ENCODE results near the gene TEX101.

DNA sequence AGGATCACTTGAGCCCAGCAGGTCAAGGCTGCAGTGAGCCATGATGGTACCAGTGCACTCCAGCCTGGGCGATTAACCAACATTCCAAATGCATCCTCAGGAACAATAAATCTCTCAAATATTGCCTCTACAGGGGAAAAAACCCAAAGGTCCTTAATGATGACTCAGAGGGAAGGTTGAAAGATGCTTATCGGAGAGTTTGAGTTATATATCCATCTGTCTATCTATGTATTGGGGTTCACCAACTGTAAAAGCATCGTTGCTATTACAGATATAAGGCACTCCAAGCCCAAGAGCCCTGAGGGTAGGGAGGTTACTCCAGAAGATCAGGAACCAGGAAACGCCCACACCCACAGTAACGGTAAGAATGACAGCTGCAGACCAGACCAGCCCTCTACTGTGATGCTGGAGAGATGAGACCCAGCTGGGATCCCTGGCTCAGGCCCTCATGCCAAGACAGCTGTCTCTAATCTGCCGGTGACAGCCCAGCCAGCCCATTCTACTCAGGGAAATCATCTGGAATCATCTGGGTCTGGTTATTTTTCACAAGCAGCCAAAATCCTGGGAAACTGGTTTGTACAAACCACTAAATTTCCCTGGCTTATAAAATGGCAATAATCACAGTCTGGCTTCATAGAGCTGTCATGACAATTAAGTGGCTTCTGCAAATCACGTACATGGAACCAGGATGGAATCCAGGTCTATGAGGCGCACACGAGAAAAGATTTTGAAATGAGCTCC lies 23.8 kb downstream of the TEX101 start:
- TF ChIP-seq, protein P1, sequence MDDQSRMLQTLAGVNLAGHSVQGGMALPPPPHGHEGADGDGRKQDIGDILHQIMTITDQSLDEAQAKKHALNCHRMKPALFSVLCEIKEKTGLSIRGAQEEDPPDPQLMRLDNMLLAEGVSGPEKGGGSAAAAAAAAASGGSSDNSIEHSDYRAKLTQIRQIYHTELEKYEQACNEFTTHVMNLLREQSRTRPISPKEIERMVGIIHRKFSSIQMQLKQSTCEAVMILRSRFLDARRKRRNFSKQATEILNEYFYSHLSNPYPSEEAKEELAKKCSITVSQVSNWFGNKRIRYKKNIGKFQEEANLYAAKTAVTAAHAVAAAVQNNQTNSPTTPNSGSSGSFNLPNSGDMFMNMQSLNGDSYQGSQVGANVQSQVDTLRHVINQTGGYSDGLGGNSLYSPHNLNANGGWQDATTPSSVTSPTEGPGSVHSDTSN (CRISPR knock-in tag; IDR thresholded peaks at IDR 0.05) = no peak
- TF ChIP-seq, protein P2, sequence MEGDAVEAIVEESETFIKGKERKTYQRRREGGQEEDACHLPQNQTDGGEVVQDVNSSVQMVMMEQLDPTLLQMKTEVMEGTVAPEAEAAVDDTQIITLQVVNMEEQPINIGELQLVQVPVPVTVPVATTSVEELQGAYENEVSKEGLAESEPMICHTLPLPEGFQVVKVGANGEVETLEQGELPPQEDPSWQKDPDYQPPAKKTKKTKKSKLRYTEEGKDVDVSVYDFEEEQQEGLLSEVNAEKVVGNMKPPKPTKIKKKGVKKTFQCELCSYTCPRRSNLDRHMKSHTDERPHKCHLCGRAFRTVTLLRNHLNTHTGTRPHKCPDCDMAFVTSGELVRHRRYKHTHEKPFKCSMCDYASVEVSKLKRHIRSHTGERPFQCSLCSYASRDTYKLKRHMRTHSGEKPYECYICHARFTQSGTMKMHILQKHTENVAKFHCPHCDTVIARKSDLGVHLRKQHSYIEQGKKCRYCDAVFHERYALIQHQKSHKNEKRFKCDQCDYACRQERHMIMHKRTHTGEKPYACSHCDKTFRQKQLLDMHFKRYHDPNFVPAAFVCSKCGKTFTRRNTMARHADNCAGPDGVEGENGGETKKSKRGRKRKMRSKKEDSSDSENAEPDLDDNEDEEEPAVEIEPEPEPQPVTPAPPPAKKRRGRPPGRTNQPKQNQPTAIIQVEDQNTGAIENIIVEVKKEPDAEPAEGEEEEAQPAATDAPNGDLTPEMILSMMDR (tag by site-specific recombination; IDR thresholded peaks at IDR 0.05) = no peak
- TF ChIP-seq ZNF121 (tag by site-specific recombination; IDR thresholded peaks at IDR 0.05) (no peak), ZNF155 (tag by site-specific recombination; IDR thresholded peaks at IDR 0.05) (no peak), ZNF658 (tag by site-specific recombination; IDR thresholded peaks at IDR 0.05) (no peak), KLF9 (tag by site-specific recombination; IDR thresholded peaks at IDR 0.05; ENCODE audit: low read depth) (no peak), MYNN (tag by site-specific recombination; IDR thresholded peaks at IDR 0.05; ENCODE audit: borderline replicate concordance) (no peak), SALL2 (tag by site-specific recombination; IDR thresholded peaks at IDR 0.05; ENCODE audit: borderline replicate concordance) (no peak)
- TF ChIP-seq, protein P3, sequence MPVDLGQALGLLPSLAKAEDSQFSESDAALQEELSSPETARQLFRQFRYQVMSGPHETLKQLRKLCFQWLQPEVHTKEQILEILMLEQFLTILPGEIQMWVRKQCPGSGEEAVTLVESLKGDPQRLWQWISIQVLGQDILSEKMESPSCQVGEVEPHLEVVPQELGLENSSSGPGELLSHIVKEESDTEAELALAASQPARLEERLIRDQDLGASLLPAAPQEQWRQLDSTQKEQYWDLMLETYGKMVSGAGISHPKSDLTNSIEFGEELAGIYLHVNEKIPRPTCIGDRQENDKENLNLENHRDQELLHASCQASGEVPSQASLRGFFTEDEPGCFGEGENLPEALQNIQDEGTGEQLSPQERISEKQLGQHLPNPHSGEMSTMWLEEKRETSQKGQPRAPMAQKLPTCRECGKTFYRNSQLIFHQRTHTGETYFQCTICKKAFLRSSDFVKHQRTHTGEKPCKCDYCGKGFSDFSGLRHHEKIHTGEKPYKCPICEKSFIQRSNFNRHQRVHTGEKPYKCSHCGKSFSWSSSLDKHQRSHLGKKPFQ (tag by site-specific recombination; IDR thresholded peaks at IDR 0.05) = no peak

All from HEK293 (cell line).